ENCODE results near the gene ALG9. TPM values are rescaled to one million over a fixed set of nuclear protein-coding genes. Genes with fewer than 3 reads are reported as not detected.

ALG9 gene
- total RNA-seq, 4 donors from 2014 or later, result 23.6 to 60.2 (median 49.4) TPM

DNA sequence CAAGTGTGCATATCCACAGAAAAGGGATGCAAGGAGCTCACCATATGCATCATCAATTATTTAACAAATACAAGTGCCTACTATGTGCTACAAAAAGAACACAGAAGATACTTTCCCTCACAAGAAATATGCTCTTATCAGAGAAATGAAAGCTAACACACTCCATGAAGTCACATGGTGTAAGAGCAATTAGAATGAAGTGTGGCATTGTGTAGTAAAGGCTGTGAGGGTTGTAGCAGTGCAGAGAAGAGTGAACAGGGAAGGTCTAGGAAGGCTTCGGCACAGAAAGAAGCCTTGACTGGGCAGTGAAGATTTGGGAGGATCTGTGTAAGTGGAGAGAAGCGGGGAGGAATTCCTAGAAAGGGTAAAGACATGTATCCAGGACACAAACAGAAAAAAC lies 127.7 kb downstream of the ALG9 start:
- TF ChIP-seq, protein P1, sequence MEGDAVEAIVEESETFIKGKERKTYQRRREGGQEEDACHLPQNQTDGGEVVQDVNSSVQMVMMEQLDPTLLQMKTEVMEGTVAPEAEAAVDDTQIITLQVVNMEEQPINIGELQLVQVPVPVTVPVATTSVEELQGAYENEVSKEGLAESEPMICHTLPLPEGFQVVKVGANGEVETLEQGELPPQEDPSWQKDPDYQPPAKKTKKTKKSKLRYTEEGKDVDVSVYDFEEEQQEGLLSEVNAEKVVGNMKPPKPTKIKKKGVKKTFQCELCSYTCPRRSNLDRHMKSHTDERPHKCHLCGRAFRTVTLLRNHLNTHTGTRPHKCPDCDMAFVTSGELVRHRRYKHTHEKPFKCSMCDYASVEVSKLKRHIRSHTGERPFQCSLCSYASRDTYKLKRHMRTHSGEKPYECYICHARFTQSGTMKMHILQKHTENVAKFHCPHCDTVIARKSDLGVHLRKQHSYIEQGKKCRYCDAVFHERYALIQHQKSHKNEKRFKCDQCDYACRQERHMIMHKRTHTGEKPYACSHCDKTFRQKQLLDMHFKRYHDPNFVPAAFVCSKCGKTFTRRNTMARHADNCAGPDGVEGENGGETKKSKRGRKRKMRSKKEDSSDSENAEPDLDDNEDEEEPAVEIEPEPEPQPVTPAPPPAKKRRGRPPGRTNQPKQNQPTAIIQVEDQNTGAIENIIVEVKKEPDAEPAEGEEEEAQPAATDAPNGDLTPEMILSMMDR (IDR thresholded peaks at IDR 0.05), result no peak
- TF ChIP-seq POLR2A (IDR thresholded peaks at IDR 0.05), result no peak
- Histone ChIP-seq H3K36me3 (no peaks in the 10 kb centered on the region), H3K27ac (no peak overlapping the region)

DNA sequence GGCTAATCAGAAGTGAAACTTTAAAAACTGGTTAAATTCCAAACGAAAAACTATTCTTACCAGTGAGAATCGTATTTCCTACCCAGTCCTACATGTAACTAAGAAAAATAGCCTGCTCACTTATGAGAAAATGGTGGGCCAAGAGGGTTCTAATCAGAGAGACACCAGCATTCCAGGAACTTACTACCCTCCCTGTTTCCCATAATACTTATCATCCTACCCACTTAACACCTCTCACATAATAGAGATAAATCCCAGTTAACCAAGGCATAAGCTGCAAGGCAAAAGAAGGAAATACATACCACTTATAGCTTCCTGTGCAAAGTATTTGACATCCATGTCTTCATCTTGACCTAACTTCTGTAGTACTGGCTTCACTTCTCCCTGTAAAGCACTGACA lies 129.6 kb downstream of the ALG9 start:
- intact Hi-C loops (cut with DNase I; ENCODE audit: low total_unique reads), result no loop called here
- Histone ChIP-seq H3K9me3 (no peaks in the 10 kb centered on the region), H3K4me3 (no peak overlapping the region), H3K4me1 (peaks cover 0 to 4% of the 10 kb centered on the region in 2 donors), H3K36me3 (no peaks in the 10 kb centered on the region), H3K27me3 (no peaks in the 10 kb centered on the region), H3K27ac (no peak overlapping the region)
- no peak for DNase-seq
- TF ChIP-seq POLR2A (IDR thresholded peaks at IDR 0.05), result no peak

More for the DNA sequence above, 127.7 kb downstream of the ALG9 start:
- no peak for DNase-seq
- Histone ChIP-seq H3K27me3 (no peaks in the 10 kb centered on the region), H3K9me3 (no peaks in the 10 kb centered on the region), H3K4me3 (no peak overlapping the region), H3K4me1 (no peaks in the 10 kb centered on the region)
- intact Hi-C loops (cut with DNase I; ENCODE audit: low total_unique reads), result no loop called here

DNA sequence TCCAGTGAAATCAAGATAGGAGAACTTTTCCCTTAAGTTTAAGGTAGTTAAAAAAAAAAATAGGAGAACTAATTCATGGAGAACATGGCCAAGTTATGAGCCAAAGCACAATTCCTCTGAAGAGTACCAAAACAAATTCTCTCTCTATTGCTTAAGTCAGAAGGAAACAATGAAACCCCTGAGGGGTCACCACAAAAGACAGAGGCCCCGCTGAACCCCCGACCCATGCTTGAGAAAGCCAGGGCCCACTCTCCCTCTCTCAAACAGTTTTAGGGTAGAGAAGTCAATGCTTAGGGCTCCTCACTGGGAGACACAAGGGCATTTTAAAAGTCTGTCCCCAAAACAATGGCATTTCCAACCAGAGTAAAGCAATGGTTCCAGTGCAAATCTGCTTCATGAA lies 132.1 kb downstream of the ALG9 start:
- no peaks in the 10 kb centered on the region for H3K27me3 ChIP-seq
- H3K36me3 ChIP-seq, result no peaks in the 10 kb centered on the region
- TF ChIP-seq, protein P1 (IDR thresholded peaks at IDR 0.05), result no peak
- no peak for TF ChIP-seq POLR2A (IDR thresholded peaks at IDR 0.05)
- H3K9me3 ChIP-seq, result no peaks in the 10 kb centered on the region
- no peak for DNase-seq
- intact Hi-C loops (cut with DNase I; ENCODE audit: low total_unique reads), result no loop called here
- peak overlapping the region; percentile 93 to 95 for H3K27ac ChIP-seq
- peaks cover 11 to 14% of the 10 kb centered on the region in 2 donors for H3K4me1 ChIP-seq
- no peak overlapping the region for H3K4me3 ChIP-seq

DNA sequence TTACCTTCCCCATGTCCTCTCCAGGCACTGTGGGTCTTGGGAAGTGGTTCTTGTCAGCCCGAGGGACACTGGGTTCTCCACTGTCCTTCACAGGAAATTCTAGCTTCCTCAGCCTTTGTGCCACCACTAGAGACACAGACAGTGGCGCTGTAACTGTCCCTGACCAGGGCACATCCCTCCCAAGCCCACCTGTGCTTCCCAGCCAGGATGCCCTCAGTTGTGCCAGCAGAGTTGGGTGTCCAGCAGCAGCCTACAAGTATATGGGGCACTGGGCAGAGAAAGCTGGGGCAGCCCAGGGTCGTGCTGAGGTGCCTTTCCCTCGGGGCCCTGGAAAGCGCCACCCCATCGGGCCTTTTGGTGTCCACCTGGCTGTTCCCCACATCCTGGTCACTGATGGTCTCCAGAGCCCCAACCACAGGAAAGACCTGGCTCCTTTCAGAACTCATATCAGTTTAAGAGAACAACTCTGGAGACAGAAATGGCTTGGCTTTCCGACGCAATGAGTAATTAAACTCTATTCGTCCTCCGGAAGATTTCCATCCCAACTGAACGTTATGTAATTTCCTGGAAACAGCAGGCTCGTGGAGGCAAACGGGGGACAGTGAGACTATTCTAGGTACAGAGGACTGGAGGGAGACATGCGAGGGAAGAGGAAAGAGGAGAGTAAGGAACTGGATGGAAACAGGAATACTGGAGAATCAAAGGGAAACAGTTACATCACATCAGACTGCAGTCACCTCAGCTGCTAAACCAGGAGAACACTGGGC lies 133.8 kb downstream of the ALG9 start:
- no peaks in the 10 kb centered on the region for H3K9me3 ChIP-seq
- intact Hi-C loops (cut with DNase I; ENCODE audit: low total_unique reads), result no loop called here
- no peaks in the 10 kb centered on the region for H3K27me3 ChIP-seq
- peaks cover 22 to 29% of the 10 kb centered on the region in 2 donors for H3K4me1 ChIP-seq
- peak overlapping the region; percentile 93 to 95 for H3K27ac ChIP-seq
- H3K4me3 ChIP-seq, result no peak overlapping the region
- H3K36me3 ChIP-seq, result no peaks in the 10 kb centered on the region
- TF ChIP-seq, protein P1 (IDR thresholded peaks at IDR 0.05), result no peak
- no peak for TF ChIP-seq POLR2A (IDR thresholded peaks at IDR 0.05)
- peak in 1 of 2 donors; percentile 50 for DNase-seq

DNA sequence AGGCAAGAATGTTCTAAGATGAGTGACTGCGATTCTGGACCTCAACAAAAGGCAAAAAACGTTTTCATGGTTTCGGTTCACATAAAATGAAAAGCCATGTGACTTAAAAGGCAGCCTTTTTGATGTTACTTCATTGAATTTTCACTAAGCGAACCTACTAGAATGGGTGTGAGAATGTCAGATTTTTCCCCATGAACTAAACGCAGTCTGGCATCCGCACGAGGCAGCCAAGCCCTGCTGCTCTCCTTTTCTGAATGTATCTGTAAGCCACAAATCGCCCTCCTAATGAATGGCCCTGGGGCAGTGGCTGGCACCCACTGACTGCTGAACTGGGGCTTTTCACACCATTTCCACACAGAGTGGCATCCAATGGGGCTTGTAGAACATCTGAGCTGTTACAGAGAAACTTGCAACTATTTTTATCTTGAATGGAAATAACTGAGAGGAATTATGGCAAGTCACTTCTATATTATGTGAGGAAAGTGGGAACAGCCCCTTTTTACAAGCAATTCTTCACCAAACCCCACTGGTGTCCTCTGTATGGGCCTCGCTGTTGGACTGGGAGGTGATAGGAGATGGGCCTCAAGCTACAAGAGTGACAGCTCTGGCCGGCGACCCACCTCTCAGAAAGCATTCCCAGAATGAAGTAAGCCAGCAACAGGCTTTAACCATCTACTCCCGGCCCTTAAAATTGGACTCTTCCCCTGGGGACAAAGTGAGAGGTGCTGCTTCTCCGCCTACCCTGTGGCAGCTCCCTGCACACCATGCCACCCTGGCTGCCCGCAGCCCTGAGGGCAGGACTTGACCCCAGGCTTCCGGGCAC lies 134.5 kb downstream of the ALG9 start:
- no peak for DNase-seq
- H3K4me3 ChIP-seq, result no peak overlapping the region
- no peak for TF ChIP-seq POLR2A (IDR thresholded peaks at IDR 0.05)
- TF ChIP-seq, protein P1 (IDR thresholded peaks at IDR 0.05), result no peak
- no peaks in the 10 kb centered on the region for H3K27me3 ChIP-seq
- H3K36me3 ChIP-seq, result no peaks in the 10 kb centered on the region
- H3K27ac ChIP-seq, result peak overlapping the region; percentile 93 to 95
- H3K9me3 ChIP-seq, result no peaks in the 10 kb centered on the region
- H3K4me1 ChIP-seq, result peaks cover 22 to 29% of the 10 kb centered on the region in 2 donors
- intact Hi-C loops (cut with DNase I; ENCODE audit: low total_unique reads), result no loop called here

Small RNA genes within 50 kb of the gene (small RNA-seq; reads per million reads assigned to genes)
- gene GNG5P3 (not detected), gene RPL37AP8 (not detected)

Other genes with a start within 250 kb of the ALG9 start
- 10 to 100 TPM; 12.0 to 30.0 (median 28.4) TPM for gene PPP2R1B, start 105.2 kb downstream of the ALG9 start, total RNA-seq
- 1 to 10 TPM in 3 of 4 donors, not detected in 1; 1.7 to 7.4 (median 3.3) TPM for gene FDXACB1, start 7.6 kb upstream of the ALG9 start, total RNA-seq
- gene CFAP68, start 8.0 kb upstream of the ALG9 start, total RNA-seq, result 10 to 100 TPM in 1 of 4 donors, 1 to 10 TPM in 2, under 1 TPM in 1; 0.29 to 22.8 (median 4.2) TPM
- gene CRYAB, start 40.2 kb upstream of the ALG9 start, total RNA-seq, result 100 to 1,000 TPM in 1 of 4 donors, 10 to 100 TPM in 3; 19.9 to 179 (median 56.5) TPM
- 1 to 10 TPM in 1 of 4 donors, under 1 TPM in 1, not detected in 2; 0.21 to 5.2 TPM for gene HSPB2, start 41.2 kb upstream of the ALG9 start, total RNA-seq
- gene C11orf52, start 47.3 kb upstream of the ALG9 start, total RNA-seq, result 1 to 10 TPM in 2 of 4 donors, not detected in 2; 1.6 to 2.4 TPM
- 10 to 100 TPM; 38.7 to 63.0 (median 51.4) TPM for gene DIXDC1, start 65.8 kb upstream of the ALG9 start, total RNA-seq
- 10 to 100 TPM; 11.8 to 32.7 (median 24.7) TPM for gene DLAT, start 153.8 kb upstream of the ALG9 start, total RNA-seq
- gene PIH1D2, start 202.4 kb upstream of the ALG9 start, total RNA-seq, result 1 to 10 TPM in 2 of 4 donors, under 1 TPM in 2; 0.29 to 5.5 (median 1.6) TPM
- gene NKAPD1, start 202.7 kb upstream of the ALG9 start, total RNA-seq, result 10 to 100 TPM in 2 of 4 donors, 1 to 10 TPM in 2; 2.3 to 32.9 (median 14.3) TPM
- 10 to 100 TPM; 17.7 to 56.1 (median 43.6) TPM for gene TIMM8B, start 215.2 kb upstream of the ALG9 start, total RNA-seq
- gene SDHD, start 215.3 kb upstream of the ALG9 start, total RNA-seq, result 100 to 1,000 TPM in 2 of 4 donors, 10 to 100 TPM in 2; 84.7 to 157 (median 104) TPM